ENCODE results near the gene RIPK1. TPM values are rescaled to one million over a fixed set of nuclear protein-coding genes. Genes with fewer than 3 reads are reported as not detected.

The RIPK1 gene
- total RNA-seq, 4 donors from 2014 or later, result 12.1 to 46.0 (median 34.6) TPM

DNA sequence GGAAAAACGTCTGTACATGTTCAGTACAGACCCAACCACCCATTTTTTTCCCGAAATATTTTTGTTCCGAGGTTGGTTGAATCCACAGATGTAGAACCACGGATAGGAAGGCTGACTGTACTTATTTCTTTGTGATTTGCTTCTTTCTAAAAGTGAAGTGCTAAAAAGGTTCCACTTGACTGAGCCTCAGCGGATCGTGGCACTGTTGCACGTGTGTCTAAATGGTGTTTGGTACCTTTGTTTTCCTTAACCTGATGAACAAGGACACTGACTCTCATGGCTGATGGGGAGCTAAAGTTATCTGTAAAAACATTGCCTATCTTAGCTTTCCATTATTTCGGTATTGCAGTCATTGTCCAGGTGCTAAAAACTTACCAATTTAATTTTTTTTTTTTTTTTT lies 56.4 kb downstream of the RIPK1 start:
- peaks cover 0 to 4% (median 2%) of the 10 kb centered on the region in 4 donors for H3K4me1 ChIP-seq
- H3K9me3 ChIP-seq, result no peaks in the 10 kb centered on the region
- no peaks in the 10 kb centered on the region for H3K27me3 ChIP-seq
- H3K4me3 ChIP-seq, result no peak overlapping the region
- in situ Hi-C loops (cut with MboI; ENCODE audit: low pct_ligation_motif_present in 1 of 4, low pct_unique_long_range_greater_than_20kb in 1 of 4, low sequenced_read_pairs in 3 of 4) (loop anchor here (5.0 to 25.0 kb wide), 5 partner anchors 123 to 613 kb away; partner anchors contain the start of gene PSMG4 (in 1 of the 4)), intact Hi-C loops (cut with DNase I; ENCODE audit: low total_unique reads) (loop anchor here (5.0 kb wide), 1 partner anchor 128 kb away; no protein-coding TSS in a partner anchor)
- DNase-seq, result no peak
- WGBS, 2 donors (ENCODE audit: low coverage in 1 of 2), result 74 to 78% methylated on average over 8 of the region's 8 CpGs
- no peak for TF ChIP-seq POLR2AphosphoS5 (IDR thresholded peaks at IDR 0.05)
- no peak for TF ChIP-seq EP300 (IDR thresholded peaks at IDR 0.05; ENCODE audit: low read depth)
- H3K36me3 ChIP-seq, result no peaks in the 10 kb centered on the region
- no peak overlapping the region for H3K27ac ChIP-seq

DNA sequence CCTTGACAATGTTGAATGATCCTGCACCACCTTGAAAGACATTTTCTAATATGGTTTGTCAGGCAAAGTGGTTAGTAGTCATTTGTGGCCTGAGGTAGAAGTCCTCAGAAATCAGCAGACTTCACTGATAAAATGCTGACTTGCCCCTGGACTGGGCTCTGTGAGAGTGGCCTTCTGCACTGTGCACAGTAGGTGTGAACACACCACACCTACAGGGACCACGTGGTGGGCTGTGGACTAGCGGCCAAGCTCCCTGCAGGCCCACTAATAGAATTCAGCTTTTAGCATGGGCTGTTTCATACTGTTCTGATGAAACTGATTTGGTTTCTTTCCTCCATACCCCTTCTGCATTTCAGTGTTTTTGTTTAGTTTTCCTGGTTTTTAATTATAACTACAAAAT lies 57.5 kb downstream of the RIPK1 start:
- no peaks in the 10 kb centered on the region for H3K27me3 ChIP-seq
- H3K4me3 ChIP-seq, result no peak overlapping the region
- no peak for DNase-seq
- 34 to 38% methylated on average over 2 of the region's 2 CpGs for WGBS, 2 donors (ENCODE audit: low coverage in 1 of 2)
- TF ChIP-seq, protein P1, sequence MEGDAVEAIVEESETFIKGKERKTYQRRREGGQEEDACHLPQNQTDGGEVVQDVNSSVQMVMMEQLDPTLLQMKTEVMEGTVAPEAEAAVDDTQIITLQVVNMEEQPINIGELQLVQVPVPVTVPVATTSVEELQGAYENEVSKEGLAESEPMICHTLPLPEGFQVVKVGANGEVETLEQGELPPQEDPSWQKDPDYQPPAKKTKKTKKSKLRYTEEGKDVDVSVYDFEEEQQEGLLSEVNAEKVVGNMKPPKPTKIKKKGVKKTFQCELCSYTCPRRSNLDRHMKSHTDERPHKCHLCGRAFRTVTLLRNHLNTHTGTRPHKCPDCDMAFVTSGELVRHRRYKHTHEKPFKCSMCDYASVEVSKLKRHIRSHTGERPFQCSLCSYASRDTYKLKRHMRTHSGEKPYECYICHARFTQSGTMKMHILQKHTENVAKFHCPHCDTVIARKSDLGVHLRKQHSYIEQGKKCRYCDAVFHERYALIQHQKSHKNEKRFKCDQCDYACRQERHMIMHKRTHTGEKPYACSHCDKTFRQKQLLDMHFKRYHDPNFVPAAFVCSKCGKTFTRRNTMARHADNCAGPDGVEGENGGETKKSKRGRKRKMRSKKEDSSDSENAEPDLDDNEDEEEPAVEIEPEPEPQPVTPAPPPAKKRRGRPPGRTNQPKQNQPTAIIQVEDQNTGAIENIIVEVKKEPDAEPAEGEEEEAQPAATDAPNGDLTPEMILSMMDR (IDR thresholded peaks at IDR 0.05), result no peak
- TF ChIP-seq POLR2A (IDR thresholded peaks at IDR 0.05), result no peak
- no peak for TF ChIP-seq POLR2AphosphoS5 (IDR thresholded peaks at IDR 0.05)
- TF ChIP-seq EP300 (IDR thresholded peaks at IDR 0.05; ENCODE audit: low read depth), result no peak
- H3K4me1 ChIP-seq, result no peaks in the 10 kb centered on the region
- H3K36me3 ChIP-seq, result no peaks in the 10 kb centered on the region
- intact Hi-C loops (cut with DNase I; ENCODE audit: low total_unique reads) (loop anchor here (5.0 kb wide), 1 partner anchor 126 kb away; no protein-coding TSS in a partner anchor), in situ Hi-C loops (cut with MboI; ENCODE audit: low pct_ligation_motif_present in 1 of 4, low pct_unique_long_range_greater_than_20kb in 1 of 4, low sequenced_read_pairs in 3 of 4) (loop anchor here (5.0 to 25.0 kb wide), 5 partner anchors 121 to 611 kb away; partner anchors contain the start of gene PSMG4 (in 1 of the 4))
- H3K27ac ChIP-seq, result no peak overlapping the region
- no peaks in the 10 kb centered on the region for H3K9me3 ChIP-seq

DNA sequence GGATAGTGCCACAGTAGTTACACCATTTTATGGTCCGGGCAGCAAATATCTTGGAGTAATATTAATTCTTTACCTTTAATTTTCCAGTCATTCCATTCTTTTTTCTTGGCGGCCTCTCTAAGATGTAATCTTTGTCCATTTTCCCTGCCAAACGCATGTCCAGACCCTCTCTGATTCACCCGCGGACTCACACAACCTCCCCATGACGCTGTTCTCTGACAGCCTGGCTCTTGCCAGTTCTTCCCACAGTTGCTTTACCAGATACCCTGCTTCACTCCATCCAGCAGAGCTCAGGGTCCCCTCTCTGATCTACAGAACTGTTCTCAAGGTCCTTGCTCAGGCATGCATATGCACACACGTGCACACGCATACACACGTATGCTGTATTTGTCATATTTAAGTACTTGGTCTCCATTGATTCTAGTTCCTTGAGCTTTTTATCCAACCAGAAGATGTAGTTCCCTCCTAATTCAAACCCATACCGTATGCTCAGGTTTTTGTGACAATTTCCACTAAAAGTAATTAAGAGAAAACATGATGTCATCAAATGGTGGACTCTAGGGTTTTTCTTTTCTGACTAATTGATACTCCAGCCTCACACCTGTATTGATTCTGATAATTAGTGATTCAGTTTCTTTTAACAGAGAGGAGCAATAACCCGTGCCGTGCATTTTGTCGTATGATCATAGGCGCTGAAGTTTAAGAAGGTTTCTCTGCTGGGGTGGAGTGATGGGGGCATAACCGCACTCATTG lies 60.2 kb downstream of the RIPK1 start:
- in situ Hi-C loops (cut with MboI; ENCODE audit: low pct_ligation_motif_present in 1 of 4, low pct_unique_long_range_greater_than_20kb in 1 of 4, low sequenced_read_pairs in 3 of 4) (loop anchor here (5.0 to 25.0 kb wide), 5 partner anchors 119 to 609 kb away; partner anchors contain the start of gene PSMG4 (in 1 of the 4)), intact Hi-C loops (cut with DNase I; ENCODE audit: low total_unique reads) (loop anchor here (5.0 kb wide), 1 partner anchor 124 kb away; no protein-coding TSS in a partner anchor)
- Histone ChIP-seq H3K4me1 (no peaks in the 10 kb centered on the region), H3K4me3 (no peak overlapping the region), H3K36me3 (no peaks in the 10 kb centered on the region), H3K27me3 (no peaks in the 10 kb centered on the region), H3K9me3 (no peaks in the 10 kb centered on the region), H3K27ac (no peak overlapping the region)
- no peak for DNase-seq
- TF ChIP-seq EP300 (IDR thresholded peaks at IDR 0.05; ENCODE audit: low read depth), result no peak
- TF ChIP-seq POLR2AphosphoS5 (IDR thresholded peaks at IDR 0.05), result no peak
- TF ChIP-seq POLR2A (IDR thresholded peaks at IDR 0.05), result no peak
- TF ChIP-seq, protein P1 (IDR thresholded peaks at IDR 0.05), result no peak
- WGBS, 2 donors (ENCODE audit: low coverage in 1 of 2), result 95 to 98% methylated on average over 13 to 15 of the region's 15 CpGs

DNA sequence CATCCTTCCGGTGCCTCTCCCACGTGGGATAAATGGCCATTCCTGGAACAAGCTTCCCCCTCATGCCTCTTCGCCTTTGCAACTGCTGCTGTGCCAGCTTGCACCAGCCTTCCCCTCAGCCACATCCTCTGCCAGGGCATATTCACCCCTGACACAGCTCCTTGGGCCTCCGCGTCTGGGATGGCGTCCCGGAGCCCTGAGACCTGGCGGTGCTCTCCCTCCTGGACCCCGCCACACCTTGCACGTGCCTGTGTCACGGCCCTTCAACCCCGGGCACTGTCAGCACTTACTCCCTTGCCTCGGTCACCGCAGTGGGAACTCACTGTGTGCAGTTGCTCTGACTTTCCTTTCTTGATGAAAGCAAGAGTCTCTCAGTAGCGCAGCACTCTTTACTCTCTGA lies 63.4 kb downstream of the RIPK1 start:
- in situ Hi-C loops (cut with MboI; ENCODE audit: low pct_ligation_motif_present in 1 of 4, low pct_unique_long_range_greater_than_20kb in 1 of 4, low sequenced_read_pairs in 3 of 4) (loop anchor here in 1 of 4 donors (25.0 kb wide), 1 partner anchor 606 kb away; no protein-coding TSS in a partner anchor), intact Hi-C loops (cut with DNase I; ENCODE audit: low total_unique reads) (no loop called here)
- WGBS, 2 donors (ENCODE audit: low coverage in 1 of 2), result 94 to 95% methylated on average over 10 to 15 of the region's 15 CpGs
- no peak for DNase-seq
- H3K9me3 ChIP-seq, result no peaks in the 10 kb centered on the region
- H3K27me3 ChIP-seq, result no peaks in the 10 kb centered on the region
- no peak overlapping the region for H3K27ac ChIP-seq
- H3K36me3 ChIP-seq, result no peaks in the 10 kb centered on the region
- no peak overlapping the region for H3K4me3 ChIP-seq
- TF ChIP-seq EP300 (IDR thresholded peaks at IDR 0.05; ENCODE audit: low read depth) (no peak), POLR2AphosphoS5 (IDR thresholded peaks at IDR 0.05) (no peak), POLR2A (IDR thresholded peaks at IDR 0.05) (no peak)
- TF ChIP-seq, protein P1 (IDR thresholded peaks at IDR 0.05), result no peak
- peaks cover 0 to 11% (median 8%) of the 10 kb centered on the region in 4 donors for H3K4me1 ChIP-seq
